ENCODE data around the gene C19orf67.
A peak's percentile ranks its signal among the peaks of the same experiment; 100 is the strongest.

The C19orf67 gene

GRCh38 chr19:14110650-14111049, 25.1 kb upstream of the C19orf67 start:
- no peak for DNase-seq (ENCODE audit: low read depth in 3 of 3)

GRCh38 chr19:14107581-14108461, 22.2 kb upstream of the C19orf67 start:
- no peak for DNase-seq (ENCODE audit: low read depth in 3 of 3)

GRCh38 chr19:14106840-14107239, 21.3 kb upstream of the C19orf67 start:
- no peak for DNase-seq (ENCODE audit: low read depth in 3 of 3)

- no peak for DNase-seq (ENCODE audit: low read depth in 3 of 3)
Observed at GRCh38 chr19:14105680-14106079, 20.1 kb upstream of the C19orf67 start.

GRCh38 chr19:14103310-14103709, 17.7 kb upstream of the C19orf67 start:
- no peak for DNase-seq (ENCODE audit: low read depth in 3 of 3)

- DNase-seq (ENCODE audit: low read depth in 3 of 3) = no peak
Observed at GRCh38 chr19:14102756-14103155, 17.2 kb upstream of the C19orf67 start.

GRCh38 chr19:14102102-14102696, 16.6 kb upstream of the C19orf67 start:
- no peak for DNase-seq (ENCODE audit: low read depth in 3 of 3)

- DNase-seq (ENCODE audit: low read depth in 3 of 3) = no peak
Observed at GRCh38 chr19:14101003-14101545, 15.5 kb upstream of the C19orf67 start.

GRCh38 chr19:14097532-14098151, 12.1 kb upstream of the C19orf67 start:
- no peak for DNase-seq (ENCODE audit: low read depth in 3 of 3)

- DNase-seq (ENCODE audit: low read depth in 3 of 3) = no peak
Observed at GRCh38 chr19:14096272-14096992, 10.8 kb upstream of the C19orf67 start.

- DNase-seq (ENCODE audit: low read depth in 3 of 3) = no peak
Observed at GRCh38 chr19:14094854-14095253, 9.3 kb upstream of the C19orf67 start.

GRCh38 chr19:14093117-14093823, 7.7 kb upstream of the C19orf67 start:
- no peak for DNase-seq (ENCODE audit: low read depth in 3 of 3)

GRCh38 chr19:14091813-14092462, 6.4 kb upstream of the C19orf67 start:
- peak in 1 of 3 experiments; percentile 47 for DNase-seq (ENCODE audit: low read depth in 3 of 3)

- peak in 2 of 3 experiments; percentile 20 to 77 for DNase-seq (ENCODE audit: low read depth in 3 of 3)
Observed at GRCh38 chr19:14091081-14091812, 5.7 kb upstream of the C19orf67 start.

- peak; percentile 65 to 85 (median 76) for DNase-seq (ENCODE audit: low read depth in 3 of 3)
Observed at GRCh38 chr19:14090509-14091080, 5.0 kb upstream of the C19orf67 start, which contains the start of gene SAMD1. Gene SAMD1 (minus strand): TSS chr19:14090751.

GRCh38 chr19:14089662-14090508, 4.3 kb upstream of the C19orf67 start:
- DNase-seq (ENCODE audit: low read depth in 3 of 3) = peak in 1 of 3 experiments; percentile 45

- DNase-seq (ENCODE audit: low read depth in 3 of 3) = no peak
Observed at GRCh38 chr19:14089412-14089661, 3.8 kb upstream of the C19orf67 start.

- no peak for DNase-seq (ENCODE audit: low read depth in 3 of 3)
Observed at GRCh38 chr19:14088634-14089411, 3.2 kb upstream of the C19orf67 start.
